ENCODE data around the gene KCNK5. TPM values are rescaled to one million over a fixed set of nuclear protein-coding genes. Genes with fewer than 3 reads are reported as not detected.
A peak's percentile ranks its signal among the peaks of the same experiment; 100 is the strongest.

KCNK5 gene
- total and polyA plus RNA-seq, 9 of the 15 experiments (the other 6 are each of a cell fraction or from before 2014, with no cell fraction given), result 1.5 to 45.8 (median 25.8) TPM

DNA sequence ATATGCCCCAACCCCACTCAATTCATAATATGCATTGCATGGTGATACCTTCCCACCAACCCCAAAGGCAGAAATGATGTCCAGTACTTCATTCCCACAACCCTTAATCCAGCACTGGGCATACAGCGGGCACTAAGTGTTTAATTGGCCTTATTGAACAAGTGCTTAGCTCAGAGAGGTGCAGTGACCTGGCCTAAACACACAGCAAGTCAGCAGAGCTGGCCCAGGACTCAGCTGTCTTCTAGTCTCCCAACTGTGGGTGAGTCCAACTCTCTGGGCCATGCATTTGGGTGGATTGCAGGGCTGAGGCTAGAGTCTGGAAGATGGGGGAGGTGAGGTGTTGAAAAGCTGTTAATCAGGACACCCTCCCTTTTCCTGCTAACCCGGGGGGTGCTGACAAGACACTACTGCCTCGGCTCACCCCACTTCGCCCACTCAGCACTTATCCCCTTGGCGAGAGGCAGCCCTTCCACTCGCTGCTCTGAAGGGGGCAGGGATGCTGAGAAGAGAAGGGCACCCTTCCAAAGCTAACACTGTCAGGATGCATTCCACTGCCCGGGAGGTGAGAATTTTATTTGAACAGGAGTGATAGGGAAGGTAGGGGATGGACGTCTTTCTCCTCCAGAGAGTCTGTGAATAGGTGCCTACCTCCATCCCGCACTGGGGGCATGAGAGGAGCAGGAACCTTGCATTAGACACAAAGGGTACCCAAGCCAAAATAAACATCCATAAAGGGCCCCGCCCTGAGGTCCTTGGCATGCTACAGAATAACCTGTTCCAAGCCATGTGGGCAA lies 14.2 kb downstream of the KCNK5 start:
- DNase-seq (ENCODE audit: extremely low read depth in 1 of 4, low spot score in 3 of 4) (no peak), FAIRE-seq (no peak), ATAC-seq (no peak)
- Histone ChIP-seq H3K36me3 (ENCODE audit: control insufficient read depth, insufficient read depth, low read length) (peaks cover 90% of the 10 kb centered on the region), H3K4me2 (ENCODE audit: insufficient read depth, low read length) (no peak overlapping the region), H2AFZ (ENCODE audit: low read depth, low read length) (no peak overlapping the region), H3K27me3 (ENCODE audit: control insufficient read depth in 2 of 2, insufficient read depth in 2 of 2, low read length in 2 of 2) (no peaks in the 10 kb centered on the region), H3K9ac (ENCODE audit: insufficient read depth in 1 of 2, low read depth in 2 of 2, low read length in 2 of 2) (no peak overlapping the region), H4K20me1 (replicated peaks; ENCODE audit: control insufficient read depth, insufficient read depth, low read length) (peaks cover 47% of the 10 kb centered on the region), H3K79me2 (ENCODE audit: control insufficient read depth, insufficient read depth, low read length) (peaks cover 100% of the 10 kb centered on the region), H3K9me3 (replicated peaks; ENCODE audit: control insufficient read depth, insufficient read depth, low read depth, low read length) (no peaks in the 10 kb centered on the region; the same call in 1 of the 2 replicates), H3K4me3 (no peak overlapping the region), H3K9me1 (ENCODE audit: control insufficient read depth, insufficient read depth, low read length) (peaks cover 20% of the 10 kb centered on the region), H3K4me1 (replicated peaks in 1 of 2; ENCODE audit: control insufficient read depth in 2 of 2, insufficient read depth in 2 of 2, low read length in 2 of 2) (peaks cover 35% of the 10 kb centered on the region in 2 experiments), H3K27ac (ENCODE audit: extremely low read depth, low read depth, low read length) (no peak overlapping the region)
- intact Hi-C loops (cut with micrococcal nuclease), result no loop called here
- in situ Hi-C loops (cut with MboI), result no loop called here
- ChIA-PET POLR2A (interaction anchor here (0.5 to 4.9 kb wide), 6 partner anchors 9 to 368 kb away, joined by 3 to 33 read pairs (median 4); no protein-coding TSS in a partner anchor), CTCF (ENCODE audit: low intra/inter-chr PET ratio) (no interaction called here)
- no TSS peak for BruUV-seq (replicated peaks)
- WGBS (ENCODE audit: insufficient coverage, low coverage, missing lambda C conversion rate), result 85% methylated on average over 10 of the region's 10 CpGs
- TF ChIP-seq NFXL1 (CRISPR knock-in tag; IDR thresholded peaks at IDR 0.05) (no peak), NR4A1 (CRISPR knock-in tag; IDR thresholded peaks at IDR 0.05) (no peak), NR4A1 (tag; IDR thresholded peaks at IDR 0.05) (no peak), POLR2B (IDR thresholded peaks at IDR 0.05; ENCODE audit: low read depth, partially characterized antibody) (no peak), ZFP36 (IDR thresholded peaks at IDR 0.05; ENCODE audit: low read depth, low read length, partially characterized antibody) (peak; percentile 77), NCOR1 (IDR thresholded peaks at IDR 0.05) (no peak), GTF2A2 (tag; IDR thresholded peaks at IDR 0.05) (no peak)
- TF ChIP-seq, protein P1, sequence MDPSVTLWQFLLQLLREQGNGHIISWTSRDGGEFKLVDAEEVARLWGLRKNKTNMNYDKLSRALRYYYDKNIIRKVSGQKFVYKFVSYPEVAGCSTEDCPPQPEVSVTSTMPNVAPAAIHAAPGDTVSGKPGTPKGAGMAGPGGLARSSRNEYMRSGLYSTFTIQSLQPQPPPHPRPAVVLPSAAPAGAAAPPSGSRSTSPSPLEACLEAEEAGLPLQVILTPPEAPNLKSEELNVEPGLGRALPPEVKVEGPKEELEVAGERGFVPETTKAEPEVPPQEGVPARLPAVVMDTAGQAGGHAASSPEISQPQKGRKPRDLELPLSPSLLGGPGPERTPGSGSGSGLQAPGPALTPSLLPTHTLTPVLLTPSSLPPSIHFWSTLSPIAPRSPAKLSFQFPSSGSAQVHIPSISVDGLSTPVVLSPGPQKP (CRISPR knock-in tag; IDR thresholded peaks at IDR 0.05), result no peak
- TF ChIP-seq, protein P2, sequence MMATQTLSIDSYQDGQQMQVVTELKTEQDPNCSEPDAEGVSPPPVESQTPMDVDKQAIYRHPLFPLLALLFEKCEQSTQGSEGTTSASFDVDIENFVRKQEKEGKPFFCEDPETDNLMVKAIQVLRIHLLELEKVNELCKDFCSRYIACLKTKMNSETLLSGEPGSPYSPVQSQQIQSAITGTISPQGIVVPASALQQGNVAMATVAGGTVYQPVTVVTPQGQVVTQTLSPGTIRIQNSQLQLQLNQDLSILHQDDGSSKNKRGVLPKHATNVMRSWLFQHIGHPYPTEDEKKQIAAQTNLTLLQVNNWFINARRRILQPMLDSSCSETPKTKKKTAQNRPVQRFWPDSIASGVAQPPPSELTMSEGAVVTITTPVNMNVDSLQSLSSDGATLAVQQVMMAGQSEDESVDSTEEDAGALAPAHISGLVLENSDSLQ (IDR thresholded peaks at IDR 0.05), result no peak
- TF ChIP-seq, protein P3, sequence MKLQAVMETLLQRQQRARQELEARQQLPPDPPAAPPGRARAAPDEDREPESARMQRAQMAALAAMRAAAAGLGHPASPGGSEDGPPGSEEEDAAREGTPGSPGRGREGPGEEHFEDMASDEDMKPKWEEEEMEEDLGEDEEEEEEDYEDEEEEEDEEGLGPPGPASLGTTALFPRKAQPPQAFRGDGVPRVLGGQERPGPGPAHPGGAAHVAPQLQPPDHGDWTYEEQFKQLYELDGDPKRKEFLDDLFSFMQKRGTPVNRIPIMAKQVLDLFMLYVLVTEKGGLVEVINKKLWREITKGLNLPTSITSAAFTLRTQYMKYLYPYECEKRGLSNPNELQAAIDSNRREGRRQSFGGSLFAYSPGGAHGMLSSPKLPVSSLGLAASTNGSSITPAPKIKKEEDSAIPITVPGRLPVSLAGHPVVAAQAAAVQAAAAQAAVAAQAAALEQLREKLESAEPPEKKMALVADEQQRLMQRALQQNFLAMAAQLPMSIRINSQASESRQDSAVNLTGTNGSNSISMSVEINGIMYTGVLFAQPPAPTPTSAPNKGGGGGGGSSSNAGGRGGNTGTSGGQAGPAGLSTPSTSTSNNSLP (IDR thresholded peaks at IDR 0.05; ENCODE audit: borderline replicate concordance, low read depth, low read length), result no peak
- TF ChIP-seq, protein P4, sequence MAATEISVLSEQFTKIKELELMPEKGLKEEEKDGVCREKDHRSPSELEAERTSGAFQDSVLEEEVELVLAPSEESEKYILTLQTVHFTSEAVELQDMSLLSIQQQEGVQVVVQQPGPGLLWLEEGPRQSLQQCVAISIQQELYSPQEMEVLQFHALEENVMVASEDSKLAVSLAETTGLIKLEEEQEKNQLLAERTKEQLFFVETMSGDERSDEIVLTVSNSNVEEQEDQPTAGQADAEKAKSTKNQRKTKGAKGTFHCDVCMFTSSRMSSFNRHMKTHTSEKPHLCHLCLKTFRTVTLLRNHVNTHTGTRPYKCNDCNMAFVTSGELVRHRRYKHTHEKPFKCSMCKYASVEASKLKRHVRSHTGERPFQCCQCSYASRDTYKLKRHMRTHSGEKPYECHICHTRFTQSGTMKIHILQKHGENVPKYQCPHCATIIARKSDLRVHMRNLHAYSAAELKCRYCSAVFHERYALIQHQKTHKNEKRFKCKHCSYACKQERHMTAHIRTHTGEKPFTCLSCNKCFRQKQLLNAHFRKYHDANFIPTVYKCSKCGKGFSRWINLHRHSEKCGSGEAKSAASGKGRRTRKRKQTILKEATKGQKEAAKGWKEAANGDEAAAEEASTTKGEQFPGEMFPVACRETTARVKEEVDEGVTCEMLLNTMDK (IDR thresholded peaks at IDR 0.05; ENCODE audit: borderline replicate concordance, insufficient read depth, low read depth, low read length, poor library complexity, severe bottlenecking), result no peak
